Ovary (tissue), 9 donors: ENCODE results near the gene SPIB. TPM values are rescaled to one million over a fixed set of nuclear protein-coding genes. Genes with fewer than 3 reads are reported as not detected.

Experiments
- DNase-seq, 5 donors: peaks; one replicate each; pipeline ENCODE4 v3.0.0-alpha.2; 2019 to 2020
- H3K27ac ChIP-seq, 2 donors: fragments of 200-600 bp; one replicate each; pipeline versions ENCODE4 v1.5.1 to v1.8.0; 2019 to 2022
- H3K27me3 ChIP-seq: fragments of 200-600 bp; one replicate; pipeline ENCODE4 v1.8.0; 2022
- H3K36me3 ChIP-seq: fragments of 200-600 bp; sonication (generic); one replicate; pipeline ENCODE4 v1.5.1; 2019
- H3K4me1 ChIP-seq: one replicate; pipeline ENCODE4 v1.8.1; 2013; ENCODE audit warnings: mild to moderate bottlenecking, moderate library complexity; ENCODE audit not compliant: insufficient read depth
- H3K4me3 ChIP-seq: fragments of 200-600 bp; sonication (generic); one replicate; pipeline ENCODE4 v1.5.1; 2017
- H3K9me3 ChIP-seq, 2 donors: fragments of 200-600 bp in 1 of 2; sonication (generic) in 1 of 2; one replicate each; pipeline versions ENCODE4 v1.5.1 to v1.8.1; 2013 to 2019; ENCODE audit warnings: mild to moderate bottlenecking in 1 of 2, moderate library complexity in 1 of 2
- CTCF ChIP-seq, 3 donors: fragments of 450-650 bp in 2 of 3; fragments of 200-600 bp in 1 of 3; IDR thresholded peaks; one replicate each; pipeline versions ENCODE4 v1.5.1 to v1.8.0; 2016 to 2022; ENCODE audit warnings: antibody characterized with exemption in 3 of 3, mild to moderate bottlenecking in 1 of 3
- EP300 ChIP-seq: sonication (generic); formaldehyde crosslinking; IDR thresholded peaks from one replicate; pipeline ENCODE4 v1.6.1; 2017; ENCODE audit warnings: antibody characterized with exemption
- POLR2A ChIP-seq: fragments of 450-650 bp; IDR thresholded peaks from one replicate; pipeline ENCODE4 v1.6.1; 2017; ENCODE audit warnings: antibody characterized with exemption, mild to moderate bottlenecking, moderate library complexity
- WGBS, 3 donors: extraction: QIAGEN DNeasy Blood & Tissue Kit in 1 of 3; methylation state at CpG; one replicate each; pipeline versions ENCODE4 v1.1.5 to v1.1.7; 2013 to 2017; 5-methylcytosine and 5-hydroxymethylcytosine counted together
- intact Hi-C, 4 donors: fragments of 100-400 bp; cut with DNase I; formaldehyde crosslinking; loops; one replicate each; pipeline versions ENCODE4 v1.11.0 to v1.15.1; 2022 to 2023
- polyA plus RNA-seq, 2 donors: library from polyadenylated mRNA; stranded (reverse); fragments of 200-250 nt in 1 of 2; fragments of 350-450 nt in 1 of 2; fragmentation: Illumina TruSeq in 1 of 2; extraction: RNeasy Lipid Tissue Mini Kit (QIAGEN cat#74804) in 1 of 2; gene quantifications; one replicate each; pipeline ENCODE4 v1.2.3, GENCODE V29; 2013 to 2014
- total RNA-seq, 7 donors: library from RNA; depleted of rRNA in 2 of 7; stranded (reverse); fragments of >200 nt in 2 of 7; fragmentation: NEBNext Ultra II Directional in 3 of 7; extraction: Animal tissue kit (Norgen Biotek cat#: 25700) in 3 of 7; gene quantifications; one replicate each; pipeline versions ENCODE4 v1.1.0 to v1.2.4, GENCODE V29; 2016 to 2023
- donor health status: DM: no; HTN: no; CAD: no; lungs with moderate emphysema.
- donor health status: DM: no; HTN: no; CAD: no.
- donor health status: Bipolar disorder and iron deficiency.
- donor health status: DM: yes; HTN: yes; CAD: no.
- donor health status: DM: no; HTN: no; CAD: no.
- donor health status: DM: yes; HTN: yes; CAD: no.

SPIB gene
- total and polyA plus RNA-seq, 9 donors: 0.12 to 0.46 (median 0.25) TPM; not detected in 5

GRCh38 chr19:50447053-50447452 is 28.3 kb downstream of the SPIB start:
- H3K27me3 ChIP-seq: no peaks in the 10 kb centered on the region
- H3K4me3 ChIP-seq: no peak overlapping the region
- H3K27ac ChIP-seq: no peak overlapping the region
- intact Hi-C loops: no loop called here
- H3K4me1 ChIP-seq: no peaks in the 10 kb centered on the region
- H3K36me3 ChIP-seq: no peaks in the 10 kb centered on the region
- no peak for DNase-seq
- H3K9me3 ChIP-seq: no peaks in the 10 kb centered on the region
- 78 to 83% (median 82%) methylated on average over 5 of the region's 5 CpGs for WGBS, 3 donors
- TF ChIP-seq EP300 (no peak), CTCF (IDR thresholded peaks at IDR 0.05) (no peak), POLR2A (no peak)

- H3K36me3 ChIP-seq: no peaks in the 10 kb centered on the region
- 93 to 95% (median 94%) methylated on average over 10 of the region's 10 CpGs for WGBS, 3 donors
- no peak for TF ChIP-seq POLR2A
- no peak for TF ChIP-seq EP300
- TF ChIP-seq CTCF (IDR thresholded peaks at IDR 0.05): no peak
- DNase-seq: no peak
- no peak overlapping the region for H3K27ac ChIP-seq
- intact Hi-C loops: no loop called here
- H3K4me3 ChIP-seq: no peak overlapping the region
- no peaks in the 10 kb centered on the region for H3K4me1 ChIP-seq
- H3K9me3 ChIP-seq: no peaks in the 10 kb centered on the region
- no peaks in the 10 kb centered on the region for H3K27me3 ChIP-seq
Observed at GRCh38 chr19:50447750-50448149, 29.0 kb downstream of the SPIB start.

GRCh38 chr19:50449236-50449899 is 30.6 kb downstream of the SPIB start:
- TF ChIP-seq POLR2A: no peak
- no peak for TF ChIP-seq EP300
- no peak for TF ChIP-seq CTCF (IDR thresholded peaks at IDR 0.05)
- no peak overlapping the region for H3K27ac ChIP-seq
- no peaks in the 10 kb centered on the region for H3K9me3 ChIP-seq
- no peaks in the 10 kb centered on the region for H3K27me3 ChIP-seq
- H3K4me3 ChIP-seq: no peak overlapping the region
- intact Hi-C loops: no loop called here
- H3K36me3 ChIP-seq: no peaks in the 10 kb centered on the region
- DNase-seq: no peak
- WGBS, 3 donors: 71 to 79% (median 74%) methylated on average over 14 of the region's 14 CpGs
- H3K4me1 ChIP-seq: no peaks in the 10 kb centered on the region

GRCh38 chr19:50450369-50451222 is 31.9 kb downstream of the SPIB start:
- Histone ChIP-seq H3K4me3 (no peak overlapping the region), H3K36me3 (no peaks in the 10 kb centered on the region), H3K9me3 (no peaks in the 10 kb centered on the region), H3K4me1 (no peaks in the 10 kb centered on the region), H3K27ac (no peak overlapping the region), H3K27me3 (no peaks in the 10 kb centered on the region)
- WGBS, 3 donors: 52 to 63% (median 53%) methylated on average over 30 of the region's 30 CpGs
- intact Hi-C loops: loop anchor here in 1 of 4 donors (10.0 kb wide), 1 partner anchor 86 kb away; the partner anchor contains the start of gene NAPSA
- DNase-seq: no peak
- TF ChIP-seq POLR2A (no peak), EP300 (no peak), CTCF (IDR thresholded peaks at IDR 0.05) (no peak)
